Keratinocyte (primary cell): ENCODE results near the gene ARHGAP18. TPM values are rescaled to one million over a fixed set of nuclear protein-coding genes. Genes with fewer than 3 reads are reported as not detected.

Experiments used
- DNase-seq: peaks from one replicate; pipeline ENCODE4 v3.0.0-alpha.2; 2011; ENCODE audit warnings: low read depth, missing footprints, low spot score
- FAIRE-seq: peaks from 2 replicates; lab custom pipeline; 2011; peaks lifted over from hg19 to GRCh38; lab: Jason Lieb, UNC
- H2AFZ ChIP-seq: 2 replicates; pipeline ENCODE4 v1.6.0; 2012; ENCODE audit warnings: low read length, control low read depth, inconsistent platforms; ENCODE audit not compliant: control insufficient read depth
- H3K27ac ChIP-seq: 2 replicates; pipeline ENCODE4 v1.5.1; 2011; ENCODE audit warnings: low read length; ENCODE audit not compliant: control insufficient read depth, insufficient read depth
- H3K27me3 ChIP-seq: 3 replicates; pipeline ENCODE4 v1.6.0; 2011; ENCODE audit warnings: low read length; ENCODE audit not compliant: control insufficient read depth, insufficient read depth; ENCODE audit errors: extremely low read depth
- H3K36me3 ChIP-seq, 2 experiments: 2 replicates in 1 of 2; 3 replicates in 1 of 2; pipeline ENCODE4 v1.5.1; 2011; ENCODE audit warnings: low read length in 2 of 2, mild to moderate bottlenecking in 1 of 2; ENCODE audit not compliant: control insufficient read depth in 2 of 2, insufficient read depth in 2 of 2; ENCODE audit errors: extremely low read depth in 1 of 2
- H3K4me1 ChIP-seq: 3 replicates; pipeline ENCODE4 v1.5.1; 2011; ENCODE audit warnings: low read length; ENCODE audit not compliant: control insufficient read depth, insufficient read depth; ENCODE audit errors: extremely low read depth
- H3K4me2 ChIP-seq: 3 replicates; pipeline ENCODE4 v1.6.0; 2011; ENCODE audit warnings: low read depth, low read length; ENCODE audit not compliant: control insufficient read depth, insufficient read depth; ENCODE audit errors: extremely low read depth
- H3K4me3 ChIP-seq, 3 experiments: fragments of 200-600 bp in 1 of 3; sonication (generic) in 1 of 3; 2 replicates in 2 of 3; 3 replicates in 1 of 3; pipeline ENCODE4 v1.5.1; 2011 to 2016; ENCODE audit warnings: low read length in 3 of 3, mild to moderate bottlenecking in 3 of 3, control low read depth in 2 of 3, inconsistent platforms in 1 of 3, low read depth in 1 of 3, mixed read lengths in 1 of 3, mixed run types in 1 of 3, moderate library complexity in 1 of 3; ENCODE audit not compliant: control insufficient read depth in 2 of 3, insufficient read depth in 2 of 3; ENCODE audit errors: extremely low read depth in 1 of 3
- H3K79me2 ChIP-seq: 2 replicates; pipeline ENCODE4 v1.6.0; 2012; ENCODE audit warnings: low read length; ENCODE audit not compliant: control insufficient read depth, insufficient read depth
- H3K9ac ChIP-seq: 3 replicates; pipeline ENCODE4 v1.6.0; 2011; ENCODE audit warnings: low read length; ENCODE audit not compliant: control insufficient read depth, insufficient read depth; ENCODE audit errors: extremely low read depth
- H3K9me1 ChIP-seq: 3 replicates; pipeline ENCODE4 v1.6.0; 2011; ENCODE audit warnings: low read length; ENCODE audit not compliant: control insufficient read depth, insufficient read depth; ENCODE audit errors: extremely low read depth
- H3K9me3 ChIP-seq: 2 replicates; pipeline ENCODE4 v1.5.1; 2012; ENCODE audit warnings: low read depth, low read length; ENCODE audit not compliant: control insufficient read depth
- H4K20me1 ChIP-seq: 3 replicates; pipeline ENCODE4 v1.6.0; 2011; ENCODE audit warnings: low read length; ENCODE audit not compliant: control insufficient read depth, insufficient read depth; ENCODE audit errors: extremely low read depth
- CTCF ChIP-seq, 3 experiments: IDR thresholded peaks in 1 of 3; conservative IDR thresholded peaks in 1 of 3; optimal IDR thresholded peaks in 1 of 3; 2 replicates in 2 of 3; 3 replicates in 1 of 3; pipeline versions ENCODE3 to v1.5.1; 2011; ENCODE audit warnings: low read length in 3 of 3, mild to moderate bottlenecking in 3 of 3, moderate library complexity in 2 of 3, control low read depth in 1 of 3, inconsistent platforms in 1 of 3; ENCODE audit not compliant: insufficient read depth in 2 of 3; ENCODE audit errors: extremely low read depth in 1 of 3
- EZH2 ChIP-seq: IDR thresholded peaks from one replicate; pipeline ENCODE4 v1.6.1; 2012; ENCODE audit warnings: inconsistent platforms, mild to moderate bottlenecking, low read length, moderate library complexity
- dilution Hi-C: fragments of 300-500 bp; cut with MboI; formaldehyde crosslinking; loops from one replicate; pipeline ENCODE4 v1.7.0; 2020; ENCODE audit warnings: low sequenced_read_pairs; ENCODE audit not compliant: extremely low pct_ligation_motif_present
- polyA plus RNA-seq, 5 experiments: library from polyadenylated mRNA; depleted of rRNA in 3 of 5; stranded (reverse) in 3 of 5; stranded (forward) in 1 of 5; unstranded in 1 of 5; fragments of >200 nt; gene quantifications; 1 replicate in 1 of 5; 2 replicates in 3 of 5; 3 replicates in 1 of 5; pipeline versions ENCODE4 v1.2.1 to v1.2.3, GENCODE V29; 2011 to 2012; ENCODE audit warnings: missing spikeins in 2 of 5, low read depth in 1 of 5, low replicate concordance in 1 of 5

The ARHGAP18 gene
- polyA plus RNA-seq, 1 donor (not counting 4 experiments of a cell fraction or from before 2014, with no cell fraction given): 17.7 TPM

GRCh38 chr6:129680633-129681032, 29.3 kb downstream of the ARHGAP18 start:
- H3K27me3 ChIP-seq: no peaks in the 10 kb centered on the region
- peak overlapping the region; percentile 43 for H3K27ac ChIP-seq
- H3K9me1 ChIP-seq: no peaks in the 10 kb centered on the region
- DNase-seq (no peak), FAIRE-seq (no peak)
- no peaks in the 10 kb centered on the region for H3K9me3 ChIP-seq
- dilution Hi-C loops: no loop called here
- no peak for TF ChIP-seq EZH2
- H3K4me3 ChIP-seq: no peak overlapping the region
- peaks cover 2 to 4% of the 10 kb centered on the region in 2 experiments for H3K36me3 ChIP-seq
- no peak overlapping the region for H3K9ac ChIP-seq
- H3K4me2 ChIP-seq: no peak overlapping the region
- peaks cover 79% of the 10 kb centered on the region for H3K79me2 ChIP-seq
- no peak overlapping the region for H2AFZ ChIP-seq
- no peaks in the 10 kb centered on the region for H4K20me1 ChIP-seq
- peaks cover 72% of the 10 kb centered on the region for H3K4me1 ChIP-seq

DNA sequence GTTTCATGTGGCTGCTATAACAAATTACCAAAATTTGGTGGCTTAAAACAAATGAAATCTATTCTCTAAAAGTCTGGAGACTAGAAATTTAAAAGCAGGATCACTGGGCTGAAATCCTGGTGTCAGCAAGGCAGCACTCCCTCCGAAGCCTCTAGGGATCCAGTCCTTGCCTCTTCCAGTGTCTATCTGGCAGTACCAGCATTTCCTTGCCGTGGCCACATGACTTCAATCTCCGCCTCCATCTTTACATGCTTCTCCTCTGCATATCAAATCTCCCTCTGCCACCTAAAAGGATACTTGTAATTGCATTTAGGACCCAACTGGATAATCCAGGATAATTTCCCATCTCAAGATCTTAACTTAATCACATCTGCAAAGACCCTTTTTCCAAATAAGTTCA, 30.2 kb downstream of the ARHGAP18 start:
- dilution Hi-C loops: no loop called here
- no peaks in the 10 kb centered on the region for H3K9me3 ChIP-seq
- peaks cover 2 to 3% of the 10 kb centered on the region in 2 experiments for H3K36me3 ChIP-seq
- no peaks in the 10 kb centered on the region for H3K27me3 ChIP-seq
- peak overlapping the region; percentile 70 for H3K27ac ChIP-seq
- TF ChIP-seq CTCF (optimal IDR thresholded peaks at IDR 0.05 in 1 of 3, IDR thresholded peaks at IDR 0.05 in 1 of 3, conservative IDR thresholded peaks at IDR 0.05 in 1 of 3; ENCODE audit: extremely low read depth in 1 of 3, insufficient read depth in 2 of 3, low read length in 3 of 3) (no peak), EZH2 (no peak)
- H3K79me2 ChIP-seq: peaks cover 79% of the 10 kb centered on the region
- DNase-seq (no peak), FAIRE-seq (no peak)
- H4K20me1 ChIP-seq: no peaks in the 10 kb centered on the region
- no peaks in the 10 kb centered on the region for H3K9me1 ChIP-seq
- H3K4me2 ChIP-seq: peak overlapping the region; percentile 69
- peak overlapping the region; percentile 48 for H3K9ac ChIP-seq
- H3K4me1 ChIP-seq: peaks cover 64% of the 10 kb centered on the region
- peak overlapping the region in 2 of 3 experiments; percentile 33 to 36 for H3K4me3 ChIP-seq
- peak overlapping the region; percentile 31 for H2AFZ ChIP-seq

DNA sequence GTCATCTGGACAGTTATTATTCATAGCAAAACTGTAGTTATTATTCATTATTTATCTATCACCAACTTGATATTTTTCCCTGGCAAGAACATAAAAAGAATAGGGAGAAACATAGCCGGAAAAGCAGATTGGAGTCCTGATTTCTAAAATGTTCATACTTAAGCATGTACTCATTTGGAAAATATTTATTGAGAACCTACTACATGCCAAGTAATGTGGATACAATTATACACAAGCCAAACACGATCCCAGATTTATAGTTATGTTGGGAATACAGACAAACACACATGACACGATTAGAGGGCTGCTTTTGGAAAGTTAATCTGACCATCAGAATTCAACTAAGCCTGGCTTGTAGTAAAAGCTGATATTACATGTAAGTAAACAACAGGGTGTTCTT, 30.7 kb downstream of the ARHGAP18 start:
- Histone ChIP-seq H3K9ac (peak overlapping the region; percentile 48), H3K4me2 (peak overlapping the region; percentile 69), H2AFZ (no peak overlapping the region), H4K20me1 (no peaks in the 10 kb centered on the region), H3K79me2 (peaks cover 80% of the 10 kb centered on the region), H3K27me3 (no peaks in the 10 kb centered on the region), H3K36me3 (peaks cover 2 to 3% of the 10 kb centered on the region in 2 experiments), H3K27ac (peak overlapping the region; percentile 70), H3K9me1 (no peaks in the 10 kb centered on the region), H3K9me3 (no peaks in the 10 kb centered on the region), H3K4me3 (peak overlapping the region in 2 of 3 experiments; percentile 33 to 36), H3K4me1 (peaks cover 60% of the 10 kb centered on the region)
- no peak for DNase-seq
- TF ChIP-seq EZH2 (no peak), CTCF (optimal IDR thresholded peaks at IDR 0.05 in 1 of 3, IDR thresholded peaks at IDR 0.05 in 1 of 3, conservative IDR thresholded peaks at IDR 0.05 in 1 of 3; ENCODE audit: extremely low read depth in 1 of 3, insufficient read depth in 2 of 3, low read length in 3 of 3) (no peak)
- no peak for FAIRE-seq
- dilution Hi-C loops: no loop called here
